NOMO-1 treated with DMSO at 0.1 percent for 48 hours (cell line): ENCODE data around the gene THSD4.

ENCODE experiments used
- DNase-seq: peaks from one replicate; lab custom pipeline; 2025; ENCODE audit not compliant: unreplicated experiment; lab: John Stamatoyannopoulos, UW

THSD4 gene

GRCh38 chr15:71601038-71601834 lies 486.0 kb downstream of the THSD4 start:
- no peak for DNase-seq

- no peak for DNase-seq
These were observed 488.1 kb downstream of the THSD4 start for GRCh38 chr15:71603379-71603778.

- no peak for DNase-seq
These were observed 492.1 kb downstream of the THSD4 start for GRCh38 chr15:71607383-71607782.

- DNase-seq = no peak
These were observed 495.7 kb downstream of the THSD4 start for GRCh38 chr15:71610728-71611552.

GRCh38 chr15:71611553-71612396 lies 496.5 kb downstream of the THSD4 start:
- no peak for DNase-seq

- DNase-seq = no peak
These were observed 497.1 kb downstream of the THSD4 start for GRCh38 chr15:71612397-71612722.

GRCh38 chr15:71612869-71613268 lies 497.6 kb downstream of the THSD4 start:
- DNase-seq = no peak

- no peak for DNase-seq
These were observed 507.8 kb downstream of the THSD4 start for GRCh38 chr15:71623111-71623510.

- no peak for DNase-seq
These were observed 511.4 kb downstream of the THSD4 start for GRCh38 chr15:71626596-71627088.

- DNase-seq = no peak
These were observed 511.9 kb downstream of the THSD4 start for GRCh38 chr15:71627188-71627587.

GRCh38 chr15:71627604-71628003 lies 512.3 kb downstream of the THSD4 start:
- no peak for DNase-seq

- no peak for DNase-seq
These were observed 513.9 kb downstream of the THSD4 start for GRCh38 chr15:71628988-71629770.

- DNase-seq = no peak
These were observed 514.7 kb downstream of the THSD4 start for GRCh38 chr15:71629781-71630474.

- DNase-seq = no peak
These were observed 515.2 kb downstream of the THSD4 start for GRCh38 chr15:71630475-71630809.

- no peak for DNase-seq
These were observed 517.4 kb downstream of the THSD4 start for GRCh38 chr15:71632576-71633195.

GRCh38 chr15:71634820-71635560 lies 519.7 kb downstream of the THSD4 start:
- no peak for DNase-seq

GRCh38 chr15:71635735-71636134 lies 520.5 kb downstream of the THSD4 start:
- no peak for DNase-seq

- DNase-seq = no peak
These were observed 523.6 kb downstream of the THSD4 start for GRCh38 chr15:71638876-71639275.

- DNase-seq = no peak
These were observed 524.2 kb downstream of the THSD4 start for GRCh38 chr15:71639471-71639870.
